ENCODE data around the gene MFN2.
"Not testable (repeated sequence)": the region's sequence is repeated elsewhere in the genome, so short reads cannot be mapped to it uniquely, and the experiment has no call there.

The MFN2 gene

GRCh38 chr1:12038356-12039163 is 58.3 kb downstream of the MFN2 start:
- H3K27ac ChIP-seq = no peak overlapping the region
- no peak for DNase-seq
- TF ChIP-seq CTCF (IDR thresholded peaks at IDR 0.05; ENCODE audit: low read depth, low read length) = no peak

DNA sequence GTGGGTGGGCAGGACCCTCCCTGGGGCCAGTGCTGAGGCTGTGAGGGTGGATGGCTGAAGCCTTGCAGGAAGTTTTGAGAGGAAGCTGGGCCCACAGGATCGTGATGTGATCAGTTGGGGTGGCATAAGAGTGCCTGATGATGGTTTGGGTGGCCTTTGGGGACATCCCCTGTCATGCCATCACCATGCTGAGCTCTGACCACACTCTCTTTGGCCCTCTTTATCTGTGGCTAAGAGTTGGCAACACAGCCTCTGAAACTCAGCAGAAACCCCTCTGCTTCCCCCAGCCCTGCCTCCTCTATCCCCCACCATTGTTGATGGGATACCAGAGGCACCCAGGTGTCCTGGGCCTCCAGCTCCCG is 58.9 kb downstream of the MFN2 start:
- H3K9me3 ChIP-seq (ENCODE audit: severe bottlenecking) = no peaks in the 10 kb centered on the region
- H3K27me3 ChIP-seq (ENCODE audit: insufficient read depth, low read depth, severe bottlenecking) = no peaks in the 10 kb centered on the region
- H3K4me3 ChIP-seq (ENCODE audit: low read depth, low read length) = no peak overlapping the region
- no peak for TF ChIP-seq CTCF (IDR thresholded peaks at IDR 0.05; ENCODE audit: low read depth, low read length)
- DNase-seq = no peak
- H3K27ac ChIP-seq = no peak overlapping the region
- no peaks in the 10 kb centered on the region for H3K36me3 ChIP-seq

More at GRCh38 chr1:12038356-12039163, 58.3 kb downstream of the MFN2 start:
- H3K4me3 ChIP-seq (ENCODE audit: low read depth, low read length) = no peak overlapping the region
- no peaks in the 10 kb centered on the region for H3K27me3 ChIP-seq (ENCODE audit: insufficient read depth, low read depth, severe bottlenecking)
- H3K9me3 ChIP-seq (ENCODE audit: severe bottlenecking) = no peaks in the 10 kb centered on the region
- no peaks in the 10 kb centered on the region for H3K36me3 ChIP-seq

- H3K27me3 ChIP-seq (ENCODE audit: insufficient read depth, low read depth, severe bottlenecking); H3K36me3 ChIP-seq; H3K4me3 ChIP-seq (ENCODE audit: low read depth, low read length); DNase-seq; H3K9me3 ChIP-seq (ENCODE audit: severe bottlenecking); H3K27ac ChIP-seq: not testable (repeated sequence)
These were observed 59.7 kb downstream of the MFN2 start for GRCh38 chr1:12039824-12040456.

DNA sequence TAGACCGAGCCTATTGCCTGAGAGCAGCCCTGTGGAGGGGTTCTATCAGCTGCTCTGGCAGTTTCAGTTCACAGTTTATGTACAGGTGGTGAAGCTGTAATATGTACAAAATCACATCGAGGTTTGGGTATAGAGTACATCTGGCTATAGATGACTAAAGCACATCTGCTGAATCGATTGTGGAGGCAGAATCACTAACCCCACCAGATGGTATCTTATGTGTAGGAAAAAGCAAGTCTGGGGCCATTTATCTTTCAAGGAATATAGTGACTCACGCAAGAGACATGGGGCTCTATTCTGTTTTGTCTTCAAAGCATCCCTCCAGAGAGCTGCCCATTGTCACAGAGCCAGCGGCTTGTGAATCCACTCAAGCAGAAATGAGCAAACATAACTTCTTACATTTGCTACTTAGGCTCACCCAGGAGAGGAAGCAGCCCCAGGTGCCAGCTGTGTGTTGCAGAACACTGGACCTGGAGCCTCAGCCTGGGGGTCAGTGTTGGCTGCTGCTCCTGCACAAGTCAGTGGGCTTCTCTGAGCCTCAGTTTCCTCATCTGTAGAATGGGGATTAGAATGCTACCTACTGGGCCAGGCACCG is 60.3 kb downstream of the MFN2 start:
- Histone ChIP-seq H3K27ac (no peak overlapping the region), H3K27me3 (ENCODE audit: insufficient read depth, low read depth, severe bottlenecking) (no peaks in the 10 kb centered on the region), H3K9me3 (ENCODE audit: severe bottlenecking) (no peaks in the 10 kb centered on the region), H3K4me3 (ENCODE audit: low read depth, low read length) (no peak overlapping the region), H3K36me3 (no peaks in the 10 kb centered on the region)
- no peak for DNase-seq
- TF ChIP-seq CTCF (IDR thresholded peaks at IDR 0.05; ENCODE audit: low read depth, low read length) = no peak

- not testable (repeated sequence) for H3K27ac ChIP-seq; H3K36me3 ChIP-seq; H3K4me3 ChIP-seq (ENCODE audit: low read depth, low read length); H3K9me3 ChIP-seq (ENCODE audit: severe bottlenecking); DNase-seq; H3K27me3 ChIP-seq (ENCODE audit: insufficient read depth, low read depth, severe bottlenecking)
These were observed 64.1 kb downstream of the MFN2 start for GRCh38 chr1:12044187-12044877.

DNA sequence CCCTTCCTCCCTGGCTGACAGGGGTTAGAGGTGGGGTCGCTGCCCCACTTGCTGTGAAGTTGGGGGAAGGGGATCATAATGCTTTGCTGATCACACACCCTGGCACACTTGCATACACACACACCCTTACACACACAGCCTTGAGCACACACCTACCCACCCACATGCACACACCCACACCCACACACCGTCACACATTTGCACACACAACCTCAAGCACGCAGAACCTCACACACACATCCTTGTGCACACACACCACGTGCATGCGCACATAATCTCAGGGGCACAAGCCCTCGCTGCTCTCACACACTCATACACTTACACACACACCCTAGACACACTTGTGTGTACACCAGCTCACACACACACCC is 66.5 kb downstream of the MFN2 start:
- no peak for DNase-seq
- Histone ChIP-seq H3K36me3 (no peaks in the 10 kb centered on the region), H3K4me3 (ENCODE audit: low read depth, low read length) (no peak overlapping the region), H3K9me3 (ENCODE audit: severe bottlenecking) (no peaks in the 10 kb centered on the region), H3K27ac (no peak overlapping the region), H3K27me3 (ENCODE audit: insufficient read depth, low read depth, severe bottlenecking) (no peaks in the 10 kb centered on the region)
- TF ChIP-seq CTCF (IDR thresholded peaks at IDR 0.05; ENCODE audit: low read depth, low read length) = no peak

Data from WERI-Rb-1 (cell line).